CD4-positive, alpha-beta memory T cell (primary cell): ENCODE measurements around the gene LRRC1. TPM values are rescaled to one million over a fixed set of nuclear protein-coding genes. Genes with fewer than 3 reads are reported as not detected.

ENCODE experiments used
- CTCF ChIA-PET: fragments of 350-600 bp; sonication (Branson Sonifier 250); formaldehyde crosslinking; loops from one replicate; lab custom pipeline; 2021; ENCODE audit warnings: inconsistent platforms; ENCODE audit not compliant: partially characterized antibody; lab: Charles Lee
- POLR2A ChIA-PET: fragments of 350-600 bp; sonication (Branson Sonifier 250); formaldehyde crosslinking; loops from one replicate; lab custom pipeline; 2021; ENCODE audit not compliant: partially characterized antibody; lab: Charles Lee
- DNase-seq, 5 donors: peaks; one replicate each; pipeline versions ENCODE4 v3.0.0 to v3.0.0-alpha.2; 2020 to 2022; ENCODE audit warnings: mixed read lengths in 1 of 5
- H3K27ac ChIP-seq: one replicate; pipeline ENCODE4 v1.7.0; 2013; ENCODE audit warnings: low read depth, low read length
- H3K27me3 ChIP-seq: 2 replicates; pipeline ENCODE4 v1.7.0; 2013; ENCODE audit warnings: mild to moderate bottlenecking, low read length, moderate library complexity; ENCODE audit not compliant: insufficient read depth
- H3K36me3 ChIP-seq: 2 replicates; pipeline ENCODE4 v1.7.0; 2013; ENCODE audit warnings: mild to moderate bottlenecking, low read length, moderate library complexity; ENCODE audit not compliant: insufficient read depth
- H3K4me1 ChIP-seq: 2 replicates; pipeline ENCODE4 v1.7.0; 2013; ENCODE audit warnings: mild to moderate bottlenecking, low read length, moderate library complexity; ENCODE audit not compliant: insufficient read depth
- H3K4me3 ChIP-seq, 2 donors: one replicate each; pipeline ENCODE4 v1.7.0; 2013; ENCODE audit warnings: low read length in 2 of 2, mild to moderate bottlenecking in 1 of 2
- H3K9me3 ChIP-seq, 2 donors: one replicate each; pipeline ENCODE4 v1.7.0; 2013; ENCODE audit warnings: low read length in 2 of 2, control low read depth in 1 of 2; ENCODE audit not compliant: control insufficient read depth in 1 of 2
- H3K27ac Mint-ChIP-seq, 7 donors: one replicate each; pipeline ENCODE4 v1.8.0; 2020 to 2021; ENCODE audit warnings: mixed read lengths in 7 of 7, mild to moderate bottlenecking in 6 of 7, inconsistent platforms in 3 of 7, moderate library complexity in 3 of 7
- H3K27me3 Mint-ChIP-seq, 2 donors: one replicate each; pipeline ENCODE4 v1.8.0; 2020 to 2021; ENCODE audit warnings: mixed read lengths in 2 of 2
- H3K36me3 Mint-ChIP-seq, 2 donors: one replicate each; pipeline ENCODE4 v1.8.0; 2020 to 2021; ENCODE audit warnings: mixed read lengths in 2 of 2, inconsistent platforms in 1 of 2, mild to moderate bottlenecking in 1 of 2
- H3K4me1 Mint-ChIP-seq, 4 donors: one replicate each; pipeline ENCODE4 v1.8.0; 2020 to 2021; ENCODE audit warnings: mixed read lengths in 4 of 4, mild to moderate bottlenecking in 1 of 4
- H3K4me3 Mint-ChIP-seq, 8 donors: one replicate each; pipeline ENCODE4 v1.8.0; 2020 to 2021; ENCODE audit warnings: mixed read lengths in 8 of 8, mild to moderate bottlenecking in 7 of 8, moderate library complexity in 6 of 8, inconsistent platforms in 3 of 8
- H3K9me3 Mint-ChIP-seq, 8 donors: one replicate each; pipeline ENCODE4 v1.8.0; 2020 to 2021; ENCODE audit warnings: mixed read lengths in 8 of 8, mild to moderate bottlenecking in 5 of 8, inconsistent platforms in 3 of 8, moderate library complexity in 1 of 8
- intact Hi-C: fragments of 100-400 bp; cut with micrococcal nuclease; formaldehyde crosslinking; loops from one replicate; pipeline ENCODE4 v1.15.1; 2023
- polyA plus RNA-seq, 2 donors: library from polyadenylated mRNA; unstranded; fragments of 300-500 nt; fragmentation: Illumina TruSeq; gene quantifications; one replicate each; pipeline ENCODE4 v1.2.3, GENCODE V29; 2021
- total RNA-seq, 2 experiments: library from RNA; stranded (reverse); gene quantifications; one replicate each; pipeline ENCODE4 v1.2.3, GENCODE V29; 2021

The LRRC1 gene
- total and polyA plus RNA-seq, 4 experiments from 2014 or later = 2.2 to 5.2 (median 3.7) TPM

DNA sequence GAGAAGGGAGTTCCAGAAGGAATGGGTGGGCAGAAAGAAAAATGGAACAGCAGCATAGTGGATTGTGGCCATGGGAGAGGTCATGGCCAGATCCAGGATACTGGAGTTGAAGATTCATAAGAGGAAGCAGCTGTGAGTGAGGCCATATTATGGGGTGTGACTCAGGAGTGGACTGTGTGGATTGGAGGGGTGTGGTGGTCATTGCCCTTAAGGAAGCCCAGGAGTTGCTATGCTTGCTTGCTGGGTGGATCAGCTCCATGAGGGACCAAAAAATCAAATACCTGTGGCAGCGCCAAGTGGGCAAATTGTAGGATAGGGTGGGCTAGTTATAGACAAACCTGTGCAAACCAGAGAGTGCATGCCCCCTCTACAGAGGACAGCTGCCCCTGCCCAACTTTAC, 18.3 kb downstream of the LRRC1 start:
- no peaks in the 10 kb centered on the region for H3K27me3 Mint-ChIP-seq
- Histone ChIP-seq H3K27ac (no peak overlapping the region), H3K4me1 (no peaks in the 10 kb centered on the region), H3K9me3 (no peaks in the 10 kb centered on the region), H3K4me3 (no peak overlapping the region), H3K36me3 (no peaks in the 10 kb centered on the region), H3K27me3 (no peaks in the 10 kb centered on the region)
- H3K9me3 Mint-ChIP-seq = no peaks in the 10 kb centered on the region
- POLR2A ChIA-PET = no interaction called here
- CTCF ChIA-PET = interaction anchor here (0.7 kb wide), 2 partner anchors 19 to 134 kb away, joined by 3 read pairs; no protein-coding TSS in a partner anchor
- no peak for DNase-seq
- peaks cover 0 to 5% (median 1%) of the 10 kb centered on the region in 4 donors for H3K4me1 Mint-ChIP-seq
- intact Hi-C loops = no loop called here
- no peak overlapping the region for H3K4me3 Mint-ChIP-seq
- no peak overlapping the region for H3K27ac Mint-ChIP-seq
- peaks cover 0 to 4% of the 10 kb centered on the region in 2 donors for H3K36me3 Mint-ChIP-seq

GRCh38 chr6:53813801-53814200, 19.0 kb downstream of the LRRC1 start:
- no peaks in the 10 kb centered on the region for H3K9me3 ChIP-seq
- no peak overlapping the region for H3K4me3 ChIP-seq
- ChIA-PET POLR2A (no interaction called here), CTCF (interaction anchor here (0.7 kb wide), 2 partner anchors 20 to 134 kb away, joined by 3 read pairs; no protein-coding TSS in a partner anchor)
- no peak overlapping the region for H3K27ac ChIP-seq
- H3K36me3 ChIP-seq = no peaks in the 10 kb centered on the region
- no peak for DNase-seq
- H3K27me3 ChIP-seq = no peaks in the 10 kb centered on the region
- no peak overlapping the region for H3K27ac Mint-ChIP-seq
- no peaks in the 10 kb centered on the region for H3K4me1 ChIP-seq
- no peak overlapping the region for H3K4me3 Mint-ChIP-seq
- peaks cover 0 to 4% of the 10 kb centered on the region in 2 donors for H3K36me3 Mint-ChIP-seq
- intact Hi-C loops = no loop called here
- peaks cover 0 to 4% (median 1%) of the 10 kb centered on the region in 4 donors for H3K4me1 Mint-ChIP-seq
- no peaks in the 10 kb centered on the region for H3K27me3 Mint-ChIP-seq
- H3K9me3 Mint-ChIP-seq = no peaks in the 10 kb centered on the region

GRCh38 chr6:53814353-53814752, 19.5 kb downstream of the LRRC1 start:
- Mint-ChIP-seq H3K9me3 (no peaks in the 10 kb centered on the region), H3K27me3 (no peaks in the 10 kb centered on the region), H3K27ac (no peak overlapping the region), H3K36me3 (peaks cover 0 to 4% of the 10 kb centered on the region in 2 donors), H3K4me3 (no peak overlapping the region), H3K4me1 (peaks cover 0 to 4% (median 1%) of the 10 kb centered on the region in 4 donors)
- Histone ChIP-seq H3K9me3 (no peaks in the 10 kb centered on the region), H3K27ac (no peak overlapping the region), H3K27me3 (no peaks in the 10 kb centered on the region), H3K4me1 (no peaks in the 10 kb centered on the region), H3K36me3 (no peaks in the 10 kb centered on the region), H3K4me3 (no peak overlapping the region)
- DNase-seq = no peak
- POLR2A ChIA-PET = no interaction called here
- CTCF ChIA-PET = no interaction called here
- intact Hi-C loops = no loop called here

- H3K9me3 ChIP-seq = no peaks in the 10 kb centered on the region
- ChIA-PET POLR2A (interaction anchor here (1.5 kb wide), 1 partner anchor 18 kb away, joined by 4 read pairs; no protein-coding TSS in a partner anchor), CTCF (no interaction called here)
- Mint-ChIP-seq H3K27ac (no peak overlapping the region), H3K9me3 (no peaks in the 10 kb centered on the region), H3K27me3 (no peaks in the 10 kb centered on the region), H3K4me3 (no peak overlapping the region), H3K4me1 (peaks cover 0 to 4% (median 1%) of the 10 kb centered on the region in 4 donors), H3K36me3 (peaks cover 0 to 4% of the 10 kb centered on the region in 2 donors)
- H3K27me3 ChIP-seq = no peaks in the 10 kb centered on the region
- no peak overlapping the region for H3K4me3 ChIP-seq
- DNase-seq = no peak
- intact Hi-C loops = no loop called here
- H3K27ac ChIP-seq = no peak overlapping the region
- H3K36me3 ChIP-seq = no peaks in the 10 kb centered on the region
- no peaks in the 10 kb centered on the region for H3K4me1 ChIP-seq
These were observed 20.7 kb downstream of the LRRC1 start for GRCh38 chr6:53815381-53816119.

- Histone ChIP-seq H3K36me3 (no peaks in the 10 kb centered on the region), H3K4me3 (no peak overlapping the region), H3K27ac (no peak overlapping the region), H3K9me3 (no peaks in the 10 kb centered on the region), H3K4me1 (no peaks in the 10 kb centered on the region), H3K27me3 (no peaks in the 10 kb centered on the region)
- Mint-ChIP-seq H3K9me3 (no peaks in the 10 kb centered on the region), H3K4me1 (no peaks in the 10 kb centered on the region), H3K27ac (peak overlapping the region in 1 of 7 donors; percentile 38), H3K36me3 (no peaks in the 10 kb centered on the region), H3K27me3 (no peaks in the 10 kb centered on the region), H3K4me3 (no peak overlapping the region)
- ChIA-PET CTCF (no interaction called here), POLR2A (no interaction called here)
- DNase-seq = no peak
- intact Hi-C loops = no loop called here
These were observed 24.2 kb downstream of the LRRC1 start for GRCh38 chr6:53818858-53819609.

DNA sequence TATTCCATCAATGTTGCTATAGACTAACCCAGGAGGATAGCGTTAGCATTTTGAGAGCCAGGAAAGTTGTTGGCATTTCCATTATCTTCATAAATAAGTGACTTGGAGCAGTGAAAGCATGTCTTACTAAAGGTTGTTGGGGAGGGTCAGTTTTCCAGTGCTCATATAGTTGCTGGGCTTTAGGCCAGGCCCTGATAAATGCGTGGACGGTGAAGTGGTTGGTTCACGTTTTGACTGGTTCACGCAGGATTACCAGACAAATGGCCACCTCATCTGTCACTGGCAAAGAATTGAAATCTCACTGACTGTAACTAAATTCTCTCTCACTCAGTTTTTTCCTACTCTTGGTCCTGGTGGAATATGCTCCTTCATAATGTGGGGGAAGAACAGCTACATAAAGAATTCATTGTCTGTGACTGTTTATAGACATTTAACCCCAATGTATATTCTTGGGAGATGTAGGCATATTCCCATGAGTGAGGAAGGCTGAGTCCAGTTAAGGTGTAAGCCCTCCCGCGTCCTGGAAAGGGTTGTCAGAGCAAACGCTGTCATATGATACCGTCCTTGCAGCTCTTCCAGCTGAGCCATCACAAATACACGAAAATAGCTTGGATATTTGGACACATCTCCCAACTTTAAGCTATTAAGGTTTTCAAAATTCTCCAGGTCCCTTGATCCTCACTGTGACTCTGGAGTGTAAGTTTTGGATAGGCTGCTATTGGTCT, 27.8 kb downstream of the LRRC1 start:
- Histone ChIP-seq H3K9me3 (no peaks in the 10 kb centered on the region), H3K27me3 (no peaks in the 10 kb centered on the region), H3K27ac (no peak overlapping the region), H3K36me3 (no peaks in the 10 kb centered on the region), H3K4me1 (no peaks in the 10 kb centered on the region), H3K4me3 (no peak overlapping the region)
- intact Hi-C loops = no loop called here
- H3K4me1 Mint-ChIP-seq = peaks cover 0 to 5% (median 0%) of the 10 kb centered on the region in 4 donors
- H3K9me3 Mint-ChIP-seq = peaks cover 0 to 2% (median 0%) of the 10 kb centered on the region in 8 donors
- no peak overlapping the region for H3K4me3 Mint-ChIP-seq
- no peak for DNase-seq
- ChIA-PET CTCF (no interaction called here), POLR2A (no interaction called here)
- H3K36me3 Mint-ChIP-seq = no peaks in the 10 kb centered on the region
- no peaks in the 10 kb centered on the region for H3K27me3 Mint-ChIP-seq
- H3K27ac Mint-ChIP-seq = no peak overlapping the region

DNA sequence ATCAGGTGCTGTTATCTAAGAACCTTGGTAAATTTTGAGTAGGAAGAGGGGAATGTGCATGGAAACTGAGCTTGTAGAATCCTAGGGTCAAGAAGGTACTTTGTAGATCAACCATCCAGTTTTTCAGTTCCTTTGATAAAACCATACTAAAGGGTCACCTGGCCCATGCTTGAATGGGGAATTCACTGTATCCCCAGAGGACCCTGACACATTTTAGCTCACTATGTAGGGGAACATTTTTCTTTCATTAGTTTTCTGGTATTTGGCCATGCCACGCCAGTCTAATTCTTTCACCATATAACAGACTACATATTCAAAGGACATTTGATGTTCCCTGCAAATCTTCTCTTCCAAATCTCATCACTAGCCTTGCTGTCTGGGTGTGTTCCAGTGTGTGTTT, 29.9 kb downstream of the LRRC1 start:
- Mint-ChIP-seq H3K27me3 (no peaks in the 10 kb centered on the region), H3K27ac (no peak overlapping the region), H3K4me3 (no peak overlapping the region), H3K9me3 (peaks cover 0 to 2% (median 0%) of the 10 kb centered on the region in 8 donors), H3K4me1 (peaks cover 0 to 8% (median under 1%) of the 10 kb centered on the region in 4 donors), H3K36me3 (no peaks in the 10 kb centered on the region)
- Histone ChIP-seq H3K4me1 (no peaks in the 10 kb centered on the region), H3K36me3 (no peaks in the 10 kb centered on the region), H3K9me3 (no peaks in the 10 kb centered on the region), H3K4me3 (no peak overlapping the region), H3K27ac (no peak overlapping the region), H3K27me3 (no peaks in the 10 kb centered on the region)
- intact Hi-C loops = no loop called here
- CTCF ChIA-PET = no interaction called here
- DNase-seq = no peak
- POLR2A ChIA-PET = no interaction called here
